HG03066 (cell line): ENCODE results near the gene ZCCHC13.
"Not testable (repeated sequence)": the region's sequence is repeated elsewhere in the genome, so short reads cannot be mapped to it uniquely, and the experiment has no call there.

ENCODE experiments used
- ATAC-seq: cut with Tn5 transposase; IDR thresholded peaks from one replicate; pipeline ENCODE4 v1.9.1; 2021; ENCODE audit warnings: low read depth; ENCODE audit not compliant: unreplicated experiment

The ZCCHC13 gene

GRCh38 chrX:74319321-74319720 lies 15.3 kb downstream of the ZCCHC13 start:
- ATAC-seq, result not testable (repeated sequence)

- ATAC-seq, result no peak
These were observed 17.2 kb downstream of the ZCCHC13 start for GRCh38 chrX:74321191-74321590.

DNA sequence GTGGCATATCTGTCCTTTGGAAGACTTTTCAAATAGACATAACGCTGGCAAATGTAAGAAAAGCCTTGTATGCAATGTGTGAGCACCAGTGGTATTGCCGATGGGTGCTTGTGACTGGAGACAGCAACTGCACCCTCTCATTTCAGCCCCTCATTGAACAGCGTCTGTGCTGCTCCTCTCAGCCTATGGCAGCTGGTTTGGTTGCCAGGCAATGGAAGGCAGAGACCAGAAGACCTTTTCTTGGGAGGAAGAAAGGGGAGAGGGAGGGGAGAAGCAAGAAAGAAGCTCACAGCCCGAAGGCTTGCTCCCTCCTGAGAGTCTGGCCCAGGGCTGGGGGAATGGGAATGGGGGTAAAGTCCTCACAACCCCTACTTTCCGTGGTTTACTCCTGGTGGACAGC lies 20.2 kb downstream of the ZCCHC13 start:
- ATAC-seq, result no peak

- ATAC-seq, result no peak
These were observed 21.4 kb downstream of the ZCCHC13 start for GRCh38 chrX:74325130-74326059.

GRCh38 chrX:74338852-74339251 lies 34.9 kb downstream of the ZCCHC13 start:
- no peak for ATAC-seq

DNA sequence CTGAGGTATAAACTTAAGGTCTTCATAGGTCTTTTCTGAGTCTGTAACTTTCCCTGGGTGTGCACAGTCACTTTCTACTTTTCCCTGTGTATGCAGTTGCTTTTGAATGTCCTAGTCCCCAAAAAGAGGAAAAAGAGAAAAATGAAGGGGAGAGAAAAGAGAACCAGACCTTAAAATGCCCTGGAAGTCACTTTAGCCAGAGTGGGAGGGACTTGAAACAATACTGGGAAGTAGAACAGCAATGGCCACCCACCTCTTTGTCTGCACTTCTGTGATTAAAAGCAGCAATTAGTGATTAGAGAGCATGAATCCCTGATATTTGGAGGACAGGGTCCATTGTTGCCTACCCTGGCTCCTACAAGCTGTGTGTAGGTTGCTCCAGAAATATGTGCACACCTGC lies 36.1 kb downstream of the ZCCHC13 start:
- ATAC-seq, result no peak

DNA sequence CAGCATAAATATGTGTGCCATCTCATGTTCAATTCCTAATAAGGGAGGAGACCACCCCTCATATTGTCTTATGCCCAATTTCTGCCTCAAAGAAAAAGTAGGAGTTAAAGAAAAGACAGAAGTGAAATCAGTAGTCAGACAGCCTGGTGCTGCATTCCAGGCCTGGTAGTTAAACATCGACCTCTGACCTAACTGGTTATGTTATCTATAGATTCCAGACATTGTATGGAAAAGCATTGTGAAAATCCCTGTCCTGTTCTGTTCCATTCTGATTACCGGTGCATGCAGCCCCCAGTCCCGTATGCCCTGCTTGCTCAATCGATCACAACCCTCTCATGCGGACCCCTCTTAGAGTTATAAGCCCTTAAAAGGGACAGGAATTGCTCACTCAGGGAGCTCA lies 38.2 kb downstream of the ZCCHC13 start:
- not testable (repeated sequence) for ATAC-seq

DNA sequence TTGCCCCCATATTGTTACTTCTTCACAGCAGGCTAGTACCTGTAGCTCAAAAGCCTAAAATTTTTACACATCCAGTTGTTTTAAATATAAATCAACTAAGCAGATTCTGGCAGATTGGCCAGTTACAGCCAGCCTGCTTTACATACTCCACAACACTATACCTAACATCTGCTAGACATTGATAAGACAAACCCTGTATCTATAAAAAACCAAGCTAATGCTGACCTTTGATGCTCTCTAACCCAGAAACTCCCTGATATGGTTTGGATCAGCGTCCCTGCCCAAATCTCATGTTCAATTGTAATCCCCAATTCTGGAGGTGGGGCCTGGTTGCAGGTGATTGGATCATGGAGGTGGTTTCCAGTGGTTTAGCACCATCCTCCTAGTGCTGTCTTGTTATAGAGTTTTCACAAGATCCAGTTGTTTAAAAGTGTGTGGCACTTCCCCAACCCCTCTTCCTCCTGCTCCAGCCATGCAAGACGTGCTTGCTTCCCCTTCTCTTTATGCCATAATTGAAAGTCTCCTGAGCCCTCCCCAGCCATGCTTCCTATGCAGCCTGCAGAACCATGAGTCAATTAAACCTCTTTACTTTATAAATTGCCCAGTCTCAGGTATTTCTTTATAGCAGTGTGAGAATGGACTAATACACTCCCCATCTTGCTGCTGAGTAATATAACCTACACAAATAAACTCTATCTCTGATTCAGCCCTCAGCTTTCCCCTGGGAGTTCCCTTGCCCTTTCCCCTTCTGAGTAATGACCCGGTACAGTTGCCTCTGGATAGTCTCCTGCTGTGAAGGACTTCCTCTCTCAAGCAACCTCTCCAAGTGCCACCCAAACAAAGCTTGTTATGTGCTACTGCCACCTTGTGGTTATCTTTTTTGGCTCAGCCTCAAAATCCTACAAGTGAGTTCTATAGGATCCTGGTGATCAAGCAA lies 39.6 kb downstream of the ZCCHC13 start:
- ATAC-seq, result peak; percentile 72

GRCh38 chrX:74344280-74344622 lies 40.3 kb downstream of the ZCCHC13 start:
- no peak for ATAC-seq

DNA sequence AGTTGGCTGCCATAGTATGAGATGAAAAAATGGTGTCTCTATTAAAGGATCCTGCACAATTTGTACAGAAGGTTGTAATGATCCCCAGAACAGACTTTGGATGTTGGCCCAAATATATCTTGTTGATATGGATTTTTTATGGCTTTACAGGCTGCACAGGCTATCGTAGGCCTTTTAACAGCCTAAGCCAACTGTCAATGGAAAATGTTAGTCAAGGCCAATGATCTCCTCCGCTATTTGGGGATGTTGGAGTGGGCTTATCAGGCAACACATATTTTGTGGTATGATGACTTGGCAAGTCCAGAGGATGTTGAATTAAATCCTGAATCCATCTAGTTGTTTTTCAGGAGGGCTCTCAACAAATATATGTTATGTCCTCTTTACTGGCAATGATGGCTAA lies 42.1 kb downstream of the ZCCHC13 start:
- no peak for ATAC-seq

DNA sequence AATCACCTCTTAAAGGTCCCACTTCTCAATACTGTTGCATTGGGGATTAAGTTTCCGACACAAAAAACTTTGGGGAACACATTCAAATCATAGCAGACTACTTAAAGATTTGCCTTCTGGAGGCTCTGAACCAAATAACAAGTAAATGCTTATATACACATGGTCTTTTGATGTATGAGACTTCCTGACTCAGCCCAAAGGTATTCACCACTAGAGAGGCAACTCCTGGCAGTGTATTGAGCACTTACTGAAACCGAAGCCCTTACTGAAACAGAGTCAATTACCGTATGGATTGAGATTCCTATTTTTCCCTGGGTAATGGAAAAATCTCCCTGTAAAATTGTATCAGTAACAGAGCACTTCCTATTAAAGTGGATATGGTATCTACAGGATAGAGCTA lies 45.4 kb downstream of the ZCCHC13 start:
- ATAC-seq, result no peak

DNA sequence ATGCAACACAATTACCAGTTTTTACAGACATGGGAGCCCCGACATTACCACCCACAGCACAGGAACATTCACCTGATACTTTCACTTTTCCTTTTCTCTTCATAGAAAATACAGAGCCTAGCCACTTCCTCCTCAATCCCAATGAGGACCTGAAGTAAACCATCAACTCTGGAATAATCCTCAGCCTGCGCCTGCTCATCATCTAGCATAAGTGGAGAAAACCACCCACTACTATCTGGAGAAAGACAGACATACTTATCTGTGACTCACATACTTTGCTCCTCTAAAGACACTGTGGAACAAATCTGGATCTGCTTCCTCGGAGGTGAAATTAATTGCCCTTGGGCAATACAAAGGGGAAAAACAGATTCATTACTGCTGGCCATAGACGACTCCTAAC lies 47.8 kb downstream of the ZCCHC13 start:
- ATAC-seq, result no peak

GRCh38 chrX:74353984-74354383 lies 50.0 kb downstream of the ZCCHC13 start:
- no peak for ATAC-seq
